Panc1 (cell line): ENCODE measurements around the gene ANO6. TPM values are rescaled to one million over a fixed set of nuclear protein-coding genes. Genes with fewer than 3 reads are reported as not detected.

ENCODE experiments used
- ATAC-seq: fragments of 200-7000 bp; cut with Tn5 transposase; 2 replicates; pipeline ENCODE4 v1.9.1; 2020; ENCODE audit warnings: mild to moderate bottlenecking, moderate library complexity
- BruUV-seq: library from RNA; stranded (reverse); fragments of 400-500 nt; replicated peaks from 2 replicates; lab custom pipeline; 2021; lab: Mats Ljungman, UMichigan
- CTCF ChIA-PET: fragments of 300-600 bp; sonication (Branson Sonifier 250); formaldehyde crosslinking; loops from one replicate; lab custom pipeline; 2022; ENCODE audit warnings: antibody characterized with exemption; lab: Charles Lee
- POLR2A ChIA-PET: fragments of 300-600 bp; sonication (Branson Sonifier 250); formaldehyde crosslinking; loops from one replicate; lab custom pipeline; 2022; ENCODE audit warnings: antibody characterized with exemption; lab: Charles Lee
- DNase-seq: peaks from one replicate; pipeline ENCODE4 v3.0.0-alpha.2; 2010; ENCODE audit warnings: low read depth, low spot score
- H3K27ac ChIP-seq: 2 replicates; pipeline ENCODE4 v1.5.1; 2011; ENCODE audit warnings: mild to moderate bottlenecking, low read length, inconsistent platforms
- H3K27me3 ChIP-seq: fragments of 200-500 bp; sonication (Bioruptor generic); 2 replicates; pipeline ENCODE4 v1.6.0; 2014; ENCODE audit warnings: low read length, inconsistent platforms; ENCODE audit not compliant: control insufficient read depth, insufficient read depth
- H3K36me3 ChIP-seq: fragments of 200-500 bp; sonication (Bioruptor generic); 2 replicates; pipeline ENCODE4 v1.5.1; 2014; ENCODE audit warnings: inconsistent platforms, mild to moderate bottlenecking, low read length, moderate library complexity; ENCODE audit not compliant: control insufficient read depth, insufficient read depth
- H3K4me1 ChIP-seq: 2 replicates; pipeline ENCODE4 v1.5.1; 2011; ENCODE audit warnings: inconsistent platforms, mild to moderate bottlenecking, low read length, moderate library complexity; ENCODE audit not compliant: control insufficient read depth, insufficient read depth
- H3K4me3 ChIP-seq, 2 experiments: 2 replicates each; pipeline ENCODE4 v1.5.1; 2011 to 2012; ENCODE audit warnings: low read depth in 2 of 2, low read length in 2 of 2, mild to moderate bottlenecking in 2 of 2, inconsistent platforms in 1 of 2, moderate library complexity in 1 of 2
- H3K9me3 ChIP-seq: fragments of 200-500 bp; sonication (Bioruptor generic); 2 replicates; pipeline ENCODE4 v1.5.1; 2014; ENCODE audit warnings: low read depth, mild to moderate bottlenecking, inconsistent platforms, low read length, moderate library complexity; ENCODE audit not compliant: control insufficient read depth, insufficient read depth
- POLR2AphosphoS5 ChIP-seq: IDR thresholded peaks from 2 replicates; pipeline ENCODE4 v1.6.1; 2012; ENCODE audit warnings: mild to moderate bottlenecking, low read depth, low read length, moderate library complexity
- SIN3A ChIP-seq: IDR thresholded peaks from 2 replicates; pipeline ENCODE4 v1.6.1; 2012; ENCODE audit warnings: low read depth, mild to moderate bottlenecking, low read length, moderate library complexity, borderline replicate concordance; ENCODE audit not compliant: insufficient read depth
- TCF7L2 ChIP-seq: IDR thresholded peaks from 2 replicates; pipeline ENCODE4 v1.6.1; 2011; ENCODE audit warnings: mild to moderate bottlenecking, low read depth, low read length, inconsistent platforms
- in situ Hi-C: cut with HindIII; loops from 2 replicates; pipeline ENCODE4 v1.10.0; 2016; ENCODE audit warnings: low sequenced_read_pairs, low pct_unique_long_range_greater_than_20kb
- intact Hi-C: fragments of 100-400 bp; cut with micrococcal nuclease; formaldehyde crosslinking; loops from one replicate; pipeline ENCODE4 v1.10.0; 2022; ENCODE audit not compliant: unreplicated experiment
- total RNA-seq: library from RNA; stranded (reverse); gene quantifications from one replicate; pipeline ENCODE4 v1.2.1, GENCODE V29; 2021; ENCODE audit not compliant: unreplicated experiment
- TF ChIP-seq, protein P1 (sequence below): fragments of 450-650 bp; IDR thresholded peaks from 2 replicates; pipeline ENCODE4 v1.5.1; 2017; ENCODE audit warnings: mild to moderate bottlenecking
- TF ChIP-seq, protein P2 (sequence below), 2 experiments: IDR thresholded peaks; 2 replicates each; pipeline ENCODE4 v1.6.1; 2011 to 2012; ENCODE audit warnings: low read depth in 2 of 2, control low read depth in 1 of 2, low read length in 1 of 2, mild to moderate bottlenecking in 1 of 2, moderate library complexity in 1 of 2; ENCODE audit not compliant: insufficient read depth in 1 of 2

The ANO6 gene
- total RNA-seq, 1 experiment from 2014 or later, result 120 TPM

DNA sequence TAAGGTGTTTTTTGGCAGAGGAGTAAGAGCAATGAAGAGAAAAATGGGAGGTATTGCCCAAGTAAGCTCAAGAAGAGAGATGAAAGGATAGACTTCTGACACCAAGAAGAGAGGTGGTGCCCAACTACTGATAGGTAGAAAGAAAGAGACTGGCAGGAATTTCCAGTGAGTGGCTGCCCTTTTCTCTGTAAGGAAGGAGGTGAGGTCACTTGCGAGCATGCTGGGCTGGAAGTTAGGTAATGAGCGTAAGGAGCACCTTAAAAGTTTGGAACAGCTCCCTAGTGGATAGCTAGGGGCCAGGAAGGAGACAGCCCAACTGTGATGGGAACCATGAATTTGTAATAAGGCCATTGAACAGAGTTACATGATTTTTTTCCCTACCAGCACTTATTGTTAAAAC, 127.0 kb downstream of the ANO6 start:
- Histone ChIP-seq H3K4me1 (no peaks in the 10 kb centered on the region), H3K36me3 (peaks cover 10% of the 10 kb centered on the region), H3K27me3 (no peaks in the 10 kb centered on the region), H3K9me3 (no peaks in the 10 kb centered on the region), H3K4me3 (no peak overlapping the region), H3K27ac (no peak overlapping the region)
- intact Hi-C loops (no loop called here), in situ Hi-C loops (no loop called here)
- DNase-seq (no peak), ATAC-seq (no peak)
- ChIA-PET POLR2A (no interaction called here), CTCF (no interaction called here)
- BruUV-seq, result no TSS peak
- TF ChIP-seq POLR2AphosphoS5 (no peak), TCF7L2 (no peak)

DNA sequence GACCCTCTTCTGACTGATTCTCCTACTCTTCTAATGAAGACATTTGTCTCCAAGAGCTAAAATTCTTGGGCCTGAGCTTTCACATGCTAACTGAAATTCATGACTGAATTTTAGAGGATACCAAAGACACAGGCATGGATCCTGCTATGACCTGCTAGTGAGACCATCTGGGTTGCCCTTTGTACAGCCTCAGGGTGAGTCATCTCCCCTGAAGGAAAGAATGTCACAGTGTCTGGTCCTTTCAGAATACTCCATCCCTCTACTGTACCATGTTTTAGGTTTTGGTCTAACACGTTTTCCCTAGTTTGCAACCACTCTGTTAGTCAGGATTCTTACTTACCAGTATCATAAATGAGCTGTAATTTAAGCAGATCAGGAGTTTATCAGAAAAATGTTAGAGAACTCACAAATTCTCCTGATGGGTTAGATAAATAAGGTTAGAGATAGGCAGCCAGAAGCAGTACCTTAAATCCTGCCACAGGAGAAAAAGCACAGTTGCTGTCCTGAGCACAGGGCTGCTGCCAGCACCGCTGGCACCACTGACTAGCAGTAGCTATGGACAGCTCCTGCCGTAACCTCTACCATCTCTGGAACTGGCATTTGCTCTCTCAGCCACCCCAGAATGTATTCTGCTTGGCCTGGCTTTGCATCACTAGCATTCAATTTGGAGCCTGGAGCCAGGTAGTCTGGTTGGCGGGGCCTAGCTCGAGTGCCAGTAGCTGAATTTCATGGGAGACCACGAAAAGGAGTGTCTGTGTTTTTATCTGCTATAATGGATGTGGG, 127.6 kb downstream of the ANO6 start:
- ChIA-PET CTCF (no interaction called here), POLR2A (no interaction called here)
- peak; percentile 71; the same call in 1 of the 2 replicates for ATAC-seq
- Histone ChIP-seq H3K4me3 (no peak overlapping the region), H3K27me3 (no peaks in the 10 kb centered on the region), H3K27ac (no peak overlapping the region), H3K9me3 (no peaks in the 10 kb centered on the region), H3K36me3 (peaks cover 11% of the 10 kb centered on the region), H3K4me1 (no peaks in the 10 kb centered on the region)
- BruUV-seq, result no TSS peak
- TF ChIP-seq POLR2AphosphoS5, result no peak
- intact Hi-C loops (no loop called here), in situ Hi-C loops (no loop called here)
- DNase-seq, result no peak

DNA sequence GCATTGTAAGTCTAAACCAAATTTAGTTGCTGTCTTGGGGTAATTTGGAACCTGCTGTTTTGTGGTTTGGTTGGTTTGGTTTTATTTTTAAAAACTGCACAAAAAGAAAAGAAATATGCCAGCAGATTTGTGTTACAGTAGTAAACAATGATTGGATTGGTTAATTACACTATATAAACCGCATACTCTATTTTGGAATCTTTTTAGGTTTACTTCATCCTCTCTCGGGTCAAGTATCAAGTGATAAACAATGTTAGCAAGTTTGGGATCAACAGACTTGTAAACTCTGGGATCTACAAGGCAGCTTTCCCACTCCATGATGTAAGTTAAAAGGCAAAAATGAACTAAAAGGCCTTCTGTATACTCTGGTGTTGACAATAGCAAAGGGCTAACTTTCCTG, 132.4 kb downstream of the ANO6 start:
- DNase-seq, result no peak
- H3K4me1 ChIP-seq, result no peaks in the 10 kb centered on the region
- in situ Hi-C loops (no loop called here), intact Hi-C loops (no loop called here)
- H3K36me3 ChIP-seq, result peaks cover 28% of the 10 kb centered on the region
- H3K4me3 ChIP-seq, result no peak overlapping the region
- no peak for ATAC-seq
- BruUV-seq, result no TSS peak
- CTCF ChIA-PET, result no interaction called here
- H3K9me3 ChIP-seq, result no peaks in the 10 kb centered on the region
- no peaks in the 10 kb centered on the region for H3K27me3 ChIP-seq
- POLR2A ChIA-PET, result no interaction called here
- TF ChIP-seq SIN3A (no peak), POLR2AphosphoS5 (no peak), TCF7L2 (no peak)
- TF ChIP-seq, protein P1, sequence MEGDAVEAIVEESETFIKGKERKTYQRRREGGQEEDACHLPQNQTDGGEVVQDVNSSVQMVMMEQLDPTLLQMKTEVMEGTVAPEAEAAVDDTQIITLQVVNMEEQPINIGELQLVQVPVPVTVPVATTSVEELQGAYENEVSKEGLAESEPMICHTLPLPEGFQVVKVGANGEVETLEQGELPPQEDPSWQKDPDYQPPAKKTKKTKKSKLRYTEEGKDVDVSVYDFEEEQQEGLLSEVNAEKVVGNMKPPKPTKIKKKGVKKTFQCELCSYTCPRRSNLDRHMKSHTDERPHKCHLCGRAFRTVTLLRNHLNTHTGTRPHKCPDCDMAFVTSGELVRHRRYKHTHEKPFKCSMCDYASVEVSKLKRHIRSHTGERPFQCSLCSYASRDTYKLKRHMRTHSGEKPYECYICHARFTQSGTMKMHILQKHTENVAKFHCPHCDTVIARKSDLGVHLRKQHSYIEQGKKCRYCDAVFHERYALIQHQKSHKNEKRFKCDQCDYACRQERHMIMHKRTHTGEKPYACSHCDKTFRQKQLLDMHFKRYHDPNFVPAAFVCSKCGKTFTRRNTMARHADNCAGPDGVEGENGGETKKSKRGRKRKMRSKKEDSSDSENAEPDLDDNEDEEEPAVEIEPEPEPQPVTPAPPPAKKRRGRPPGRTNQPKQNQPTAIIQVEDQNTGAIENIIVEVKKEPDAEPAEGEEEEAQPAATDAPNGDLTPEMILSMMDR, result no peak
- TF ChIP-seq, protein P2, sequence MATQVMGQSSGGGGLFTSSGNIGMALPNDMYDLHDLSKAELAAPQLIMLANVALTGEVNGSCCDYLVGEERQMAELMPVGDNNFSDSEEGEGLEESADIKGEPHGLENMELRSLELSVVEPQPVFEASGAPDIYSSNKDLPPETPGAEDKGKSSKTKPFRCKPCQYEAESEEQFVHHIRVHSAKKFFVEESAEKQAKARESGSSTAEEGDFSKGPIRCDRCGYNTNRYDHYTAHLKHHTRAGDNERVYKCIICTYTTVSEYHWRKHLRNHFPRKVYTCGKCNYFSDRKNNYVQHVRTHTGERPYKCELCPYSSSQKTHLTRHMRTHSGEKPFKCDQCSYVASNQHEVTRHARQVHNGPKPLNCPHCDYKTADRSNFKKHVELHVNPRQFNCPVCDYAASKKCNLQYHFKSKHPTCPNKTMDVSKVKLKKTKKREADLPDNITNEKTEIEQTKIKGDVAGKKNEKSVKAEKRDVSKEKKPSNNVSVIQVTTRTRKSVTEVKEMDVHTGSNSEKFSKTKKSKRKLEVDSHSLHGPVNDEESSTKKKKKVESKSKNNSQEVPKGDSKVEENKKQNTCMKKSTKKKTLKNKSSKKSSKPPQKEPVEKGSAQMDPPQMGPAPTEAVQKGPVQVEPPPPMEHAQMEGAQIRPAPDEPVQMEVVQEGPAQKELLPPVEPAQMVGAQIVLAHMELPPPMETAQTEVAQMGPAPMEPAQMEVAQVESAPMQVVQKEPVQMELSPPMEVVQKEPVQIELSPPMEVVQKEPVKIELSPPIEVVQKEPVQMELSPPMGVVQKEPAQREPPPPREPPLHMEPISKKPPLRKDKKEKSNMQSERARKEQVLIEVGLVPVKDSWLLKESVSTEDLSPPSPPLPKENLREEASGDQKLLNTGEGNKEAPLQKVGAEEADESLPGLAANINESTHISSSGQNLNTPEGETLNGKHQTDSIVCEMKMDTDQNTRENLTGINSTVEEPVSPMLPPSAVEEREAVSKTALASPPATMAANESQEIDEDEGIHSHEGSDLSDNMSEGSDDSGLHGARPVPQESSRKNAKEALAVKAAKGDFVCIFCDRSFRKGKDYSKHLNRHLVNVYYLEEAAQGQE (IDR thresholded peaks at IDR 0.05; ENCODE audit: insufficient read depth in 1 of 2, low read depth in 2 of 2, low read length in 1 of 2), result no peak
- no peak overlapping the region for H3K27ac ChIP-seq
